ENCODE measurements around the gene DNAAF9. TPM values are rescaled to one million over a fixed set of nuclear protein-coding genes. Genes with fewer than 3 reads are reported as not detected.
"Not testable (repeated sequence)": the region's sequence is repeated elsewhere in the genome, so short reads cannot be mapped to it uniquely, and the experiment has no call there.

Gene DNAAF9
- total RNA-seq, 4 donors from 2014 or later, result 7.1 to 11.5 (median 8.4) TPM

- intact Hi-C loops (cut with DNase I; ENCODE audit: low total_unique reads), result no loop called here
- TF ChIP-seq CTCF (IDR thresholded peaks at IDR 0.05) (no peak), POLR2A (IDR thresholded peaks at IDR 0.05) (no peak)
- WGBS, 2 donors, result 77 to 78% methylated on average over 14 of the region's 14 CpGs
- H3K4me3 ChIP-seq (ENCODE audit: low read depth, poor library complexity, severe bottlenecking), result no peak overlapping the region
- no peak for DNase-seq (ENCODE audit: low spot score in 2 of 2)
Observed at GRCh38 chr20:3430376-3431069, 23.1 kb upstream of the DNAAF9 start.

- intact Hi-C loops (cut with DNase I; ENCODE audit: low total_unique reads), result not testable (repeated sequence)
- 61 to 88% methylated on average over 4 of the region's 4 CpGs for WGBS, 2 donors
Observed at GRCh38 chr20:3426766-3427165, 19.3 kb upstream of the DNAAF9 start.

GRCh38 chr20:3423126-3423525, 15.7 kb upstream of the DNAAF9 start:
- intact Hi-C loops (cut with DNase I; ENCODE audit: low total_unique reads), result no loop called here
- no peak for DNase-seq (ENCODE audit: low spot score in 2 of 2)
- no peak overlapping the region for H3K4me3 ChIP-seq (ENCODE audit: low read depth, poor library complexity, severe bottlenecking)
- 74 to 77% methylated on average over 5 of the region's 5 CpGs for WGBS, 2 donors
- TF ChIP-seq CTCF (IDR thresholded peaks at IDR 0.05) (no peak), POLR2A (IDR thresholded peaks at IDR 0.05) (no peak)

More at GRCh38 chr20:3426766-3427165, 19.3 kb upstream of the DNAAF9 start:
- not testable (repeated sequence) for H3K4me3 ChIP-seq (ENCODE audit: low read depth, poor library complexity, severe bottlenecking)
- peak in 1 of 2 donors; percentile 17 for DNase-seq (ENCODE audit: low spot score in 2 of 2)

GRCh38 chr20:3421985-3422384, 14.5 kb upstream of the DNAAF9 start:
- WGBS, 2 donors, result 86 to 88% methylated on average over 6 of the region's 6 CpGs
- DNase-seq (ENCODE audit: low spot score in 2 of 2), result peak in 1 of 2 donors; percentile 15
- intact Hi-C loops (cut with DNase I; ENCODE audit: low total_unique reads), result no loop called here
- TF ChIP-seq POLR2A (IDR thresholded peaks at IDR 0.05), result no peak
- TF ChIP-seq CTCF (IDR thresholded peaks at IDR 0.05), result no peak
- H3K4me3 ChIP-seq (ENCODE audit: low read depth, poor library complexity, severe bottlenecking), result no peak overlapping the region

GRCh38 chr20:3420211-3420707, 12.8 kb upstream of the DNAAF9 start:
- 20 to 27% methylated on average over 3 of the region's 3 CpGs for WGBS, 2 donors
- no peak for TF ChIP-seq POLR2A (IDR thresholded peaks at IDR 0.05)
- no peak for TF ChIP-seq CTCF (IDR thresholded peaks at IDR 0.05)
- H3K4me3 ChIP-seq (ENCODE audit: low read depth, poor library complexity, severe bottlenecking), result no peak overlapping the region
- intact Hi-C loops (cut with DNase I; ENCODE audit: low total_unique reads), result no loop called here
- peak; percentile 77 to 91 for DNase-seq (ENCODE audit: low spot score in 2 of 2)

- intact Hi-C loops (cut with DNase I; ENCODE audit: low total_unique reads); H3K4me3 ChIP-seq (ENCODE audit: low read depth, poor library complexity, severe bottlenecking): not testable (repeated sequence)
- WGBS, 2 donors, result 67 to 94% methylated on average over 1 of the region's 1 CpG
- peak in 1 of 2 donors; percentile 10 for DNase-seq (ENCODE audit: low spot score in 2 of 2)
Observed at GRCh38 chr20:3418161-3418560, 10.7 kb upstream of the DNAAF9 start.

- 64 to 70% methylated on average over 2 of the region's 2 CpGs for WGBS, 2 donors
- TF ChIP-seq POLR2A (IDR thresholded peaks at IDR 0.05), result no peak
Observed at GRCh38 chr20:3414122-3414521, 6.7 kb upstream of the DNAAF9 start.

More at GRCh38 chr20:3414122-3414521, 6.7 kb upstream of the DNAAF9 start:
- peak in 1 of 2 donors; percentile 40 for DNase-seq (ENCODE audit: low spot score in 2 of 2)
- intact Hi-C loops (cut with DNase I; ENCODE audit: low total_unique reads), result no loop called here
- no peak overlapping the region for H3K4me3 ChIP-seq (ENCODE audit: low read depth, poor library complexity, severe bottlenecking)

Data from lower leg skin (tissue), 4 donors.